GM12878 (cell line): ENCODE data around the gene HDAC7. TPM values are rescaled to one million over a fixed set of nuclear protein-coding genes. Genes with fewer than 3 reads are reported as not detected.

Experiments
- CEBPZ ChIP-seq: fragments of 150-350 bp; IDR thresholded peaks from 2 replicates; pipeline ENCODE4 v1.6.1; 2016; ENCODE audit warnings: low read depth, low read length
- CHD2 ChIP-seq: IDR thresholded peaks from 2 replicates; pipeline ENCODE4 v1.6.1; 2011; ENCODE audit warnings: low read depth, low read length, improper control_type of control experiment, borderline replicate concordance
- CREB1 ChIP-seq: IDR thresholded peaks from 2 replicates; pipeline ENCODE4 v1.6.1; 2012; ENCODE audit warnings: low read depth, mild to moderate bottlenecking, inconsistent platforms
- CTCF ChIP-seq, 3 experiments: IDR thresholded peaks in 2 of 3; conservative IDR thresholded peaks in 1 of 3; 2 replicates each; pipeline ENCODE4 v1.5.1; 2011; ENCODE audit warnings: low read depth in 3 of 3, low read length in 3 of 3, mild to moderate bottlenecking in 3 of 3, control low read depth in 2 of 3, moderate library complexity in 2 of 3, inconsistent platforms in 1 of 3, mixed read lengths in 1 of 3; ENCODE audit not compliant: control insufficient read depth in 2 of 3, insufficient read depth in 1 of 3; ENCODE audit errors: extremely low read depth in 1 of 3
- HCFC1 ChIP-seq: fragments of 150-350 bp; IDR thresholded peaks from 2 replicates; pipeline ENCODE4 v1.6.1; 2014; ENCODE audit warnings: low read length
- SP1 ChIP-seq: IDR thresholded peaks from one replicate; pipeline ENCODE4 v1.6.1; 2011; ENCODE audit warnings: low read depth, low read length
- TAF1 ChIP-seq: IDR thresholded peaks from 2 replicates; pipeline ENCODE4 v1.6.1; 2011; ENCODE audit warnings: mild to moderate bottlenecking, low read depth, low read length, borderline replicate concordance
- polyA plus RNA-seq, 11 experiments: library from polyadenylated mRNA; depleted of rRNA in 4 of 11; unstranded in 6 of 11; stranded (reverse) in 5 of 11; fragments of >200 nt; fragmentation: Nextera tagmentation in 4 of 11; fragmentation: Illumina TruSeq in 1 of 11; extraction: Ambion mirVana in 4 of 11; extraction: Trizol in 1 of 11; gene quantifications; 1 replicate in 1 of 11; 2 replicates in 10 of 11; pipeline versions ENCODE4 v1.2.1 to v1.2.3, GENCODE V29; 2011 to 2016; ENCODE audit warnings: inconsistent platforms in 2 of 11, missing spikeins in 2 of 11, low read depth in 1 of 11
- total RNA-seq, 4 experiments: library from RNA; depleted of rRNA in 3 of 4; stranded (reverse); fragments of >200 nt in 3 of 4; fragmentation: Illumina TruSeq in 1 of 4; extraction: Trizol in 1 of 4; gene quantifications; 2 replicates each; pipeline versions ENCODE4 v1.2.1 to v1.2.3, GENCODE V29; 2013 to 2021
- TF ChIP-seq, protein P1 (sequence below): fragments of 450-650 bp; IDR thresholded peaks from 2 replicates; pipeline ENCODE4 v1.6.1; 2017; ENCODE audit warnings: mild to moderate bottlenecking, moderate library complexity
- TF ChIP-seq, protein P2 (sequence below): fragments of 450-650 bp; IDR thresholded peaks from 2 replicates; pipeline ENCODE4 v1.6.1; 2018; ENCODE audit warnings: mild to moderate bottlenecking, low read depth, moderate library complexity; ENCODE audit not compliant: partially characterized antibody

HDAC7 gene
- total and polyA plus RNA-seq, 10 of the 15 experiments (the other 5 are each of a cell fraction or from before 2014, with no cell fraction given), result 0.47 to 18.3 (median 5.4) TPM

GRCh38 chr12:47832263-47832933, 12.7 kb upstream of the HDAC7 start (continued):
- TF ChIP-seq, protein P1, sequence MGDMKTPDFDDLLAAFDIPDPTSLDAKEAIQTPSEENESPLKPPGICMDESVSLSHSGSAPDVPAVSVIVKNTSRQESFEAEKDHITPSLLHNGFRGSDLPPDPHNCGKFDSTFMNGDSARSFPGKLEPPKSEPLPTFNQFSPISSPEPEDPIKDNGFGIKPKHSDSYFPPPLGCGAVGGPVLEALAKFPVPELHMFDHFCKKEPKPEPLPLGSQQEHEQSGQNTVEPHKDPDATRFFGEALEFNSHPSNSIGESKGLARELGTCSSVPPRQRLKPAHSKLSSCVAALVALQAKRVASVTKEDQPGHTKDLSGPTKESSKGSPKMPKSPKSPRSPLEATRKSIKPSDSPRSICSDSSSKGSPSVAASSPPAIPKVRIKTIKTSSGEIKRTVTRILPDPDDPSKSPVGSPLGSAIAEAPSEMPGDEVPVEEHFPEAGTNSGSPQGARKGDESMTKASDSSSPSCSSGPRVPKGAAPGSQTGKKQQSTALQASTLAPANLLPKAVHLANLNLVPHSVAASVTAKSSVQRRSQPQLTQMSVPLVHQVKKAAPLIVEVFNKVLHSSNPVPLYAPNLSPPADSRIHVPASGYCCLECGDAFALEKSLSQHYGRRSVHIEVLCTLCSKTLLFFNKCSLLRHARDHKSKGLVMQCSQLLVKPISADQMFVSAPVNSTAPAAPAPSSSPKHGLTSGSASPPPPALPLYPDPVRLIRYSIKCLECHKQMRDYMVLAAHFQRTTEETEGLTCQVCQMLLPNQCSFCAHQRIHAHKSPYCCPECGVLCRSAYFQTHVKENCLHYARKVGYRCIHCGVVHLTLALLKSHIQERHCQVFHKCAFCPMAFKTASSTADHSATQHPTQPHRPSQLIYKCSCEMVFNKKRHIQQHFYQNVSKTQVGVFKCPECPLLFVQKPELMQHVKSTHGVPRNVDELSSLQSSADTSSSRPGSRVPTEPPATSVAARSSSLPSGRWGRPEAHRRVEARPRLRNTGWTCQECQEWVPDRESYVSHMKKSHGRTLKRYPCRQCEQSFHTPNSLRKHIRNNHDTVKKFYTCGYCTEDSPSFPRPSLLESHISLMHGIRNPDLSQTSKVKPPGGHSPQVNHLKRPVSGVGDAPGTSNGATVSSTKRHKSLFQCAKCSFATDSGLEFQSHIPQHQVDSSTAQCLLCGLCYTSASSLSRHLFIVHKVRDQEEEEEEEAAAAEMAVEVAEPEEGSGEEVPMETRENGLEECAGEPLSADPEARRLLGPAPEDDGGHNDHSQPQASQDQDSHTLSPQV, result no peak
- TF ChIP-seq CHD2 (peak; percentile 55; the same call in 1 of the 2 replicates), CEBPZ (no peak), SP1 (peak; percentile 32), CTCF (IDR thresholded peaks at IDR 0.05 in 2 of 3, conservative IDR thresholded peaks at IDR 0.05 in 1 of 3; ENCODE audit: control insufficient read depth in 2 of 3, extremely low read depth in 1 of 3, insufficient read depth in 1 of 3, low read depth in 3 of 3, low read length in 3 of 3) (no peak), HCFC1 (0 out of 2 replicates have a peak, but pooled peaks have one; percentile 23), TAF1 (peak; percentile 39; the same call in 1 of the 2 replicates), CREB1 (peak; percentile 64; the same call in 1 of the 2 replicates)
- TF ChIP-seq, protein P2, sequence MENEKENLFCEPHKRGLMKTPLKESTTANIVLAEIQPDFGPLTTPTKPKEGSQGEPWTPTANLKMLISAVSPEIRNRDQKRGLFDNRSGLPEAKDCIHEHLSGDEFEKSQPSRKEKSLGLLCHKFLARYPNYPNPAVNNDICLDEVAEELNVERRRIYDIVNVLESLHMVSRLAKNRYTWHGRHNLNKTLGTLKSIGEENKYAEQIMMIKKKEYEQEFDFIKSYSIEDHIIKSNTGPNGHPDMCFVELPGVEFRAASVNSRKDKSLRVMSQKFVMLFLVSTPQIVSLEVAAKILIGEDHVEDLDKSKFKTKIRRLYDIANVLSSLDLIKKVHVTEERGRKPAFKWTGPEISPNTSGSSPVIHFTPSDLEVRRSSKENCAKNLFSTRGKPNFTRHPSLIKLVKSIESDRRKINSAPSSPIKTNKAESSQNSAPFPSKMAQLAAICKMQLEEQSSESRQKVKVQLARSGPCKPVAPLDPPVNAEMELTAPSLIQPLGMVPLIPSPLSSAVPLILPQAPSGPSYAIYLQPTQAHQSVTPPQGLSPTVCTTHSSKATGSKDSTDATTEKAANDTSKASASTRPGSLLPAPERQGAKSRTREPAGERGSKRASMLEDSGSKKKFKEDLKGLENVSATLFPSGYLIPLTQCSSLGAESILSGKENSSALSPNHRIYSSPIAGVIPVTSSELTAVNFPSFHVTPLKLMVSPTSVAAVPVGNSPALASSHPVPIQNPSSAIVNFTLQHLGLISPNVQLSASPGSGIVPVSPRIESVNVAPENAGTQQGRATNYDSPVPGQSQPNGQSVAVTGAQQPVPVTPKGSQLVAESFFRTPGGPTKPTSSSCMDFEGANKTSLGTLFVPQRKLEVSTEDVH, result no peak
- TF ChIP-seq, all 136 proteins: peak for 32
